ENCODE data around the gene C15orf61.

- TF ChIP-seq CTCF (IDR thresholded peaks at IDR 0.05) (no peak), EZH2 (IDR thresholded peaks at IDR 0.05; ENCODE audit: borderline replicate concordance, insufficient read depth, low read depth, low read length, poor library complexity, severe bottlenecking) (no peak)
Measured at GRCh38 chr15:67472957-67473356, 48.0 kb upstream of the C15orf61 start.

Data from B cell (primary cell).